Right lobe of liver (tissue), 6 donors: ENCODE measurements around the gene GCNT4. TPM values are rescaled to one million over a fixed set of nuclear protein-coding genes. Genes with fewer than 3 reads are reported as not detected.

Experiments used
- ATAC-seq, 4 donors: fragments of 200-7000 bp; cut with Tn5 transposase; one replicate each; pipeline ENCODE4 v1.9.1; 2020; ENCODE audit warnings: mild to moderate bottlenecking in 4 of 4, moderate library complexity in 4 of 4
- DNase-seq, 3 donors: peaks; one replicate each; pipeline ENCODE4 v3.0.0-alpha.2; 2020
- H3K27ac ChIP-seq, 3 donors: fragments of 200-600 bp; one replicate each; pipeline ENCODE4 v1.8.0; 2022
- H3K27me3 ChIP-seq, 2 donors: fragments of 200-600 bp; one replicate each; pipeline ENCODE4 v1.8.0; 2022
- H3K36me3 ChIP-seq, 4 donors: fragments of 200-600 bp; sonication (generic) in 1 of 4; one replicate each; pipeline versions ENCODE4 v1.5.1 to v1.8.0; 2017 to 2022; ENCODE audit warnings: control low read depth in 1 of 4
- H3K4me1 ChIP-seq, 4 donors: fragments of 200-600 bp; sonication (generic) in 1 of 4; one replicate each; pipeline versions ENCODE4 v1.5.1 to v1.8.0; 2017 to 2022; ENCODE audit warnings: control low read depth in 1 of 4
- H3K4me3 ChIP-seq, 3 donors: fragments of 200-600 bp; one replicate each; pipeline ENCODE4 v1.8.0; 2022
- H3K9me3 ChIP-seq, 4 donors: fragments of 200-600 bp; sonication (generic) in 1 of 4; one replicate each; pipeline versions ENCODE4 v1.5.1 to v1.8.0; 2017 to 2022; ENCODE audit warnings: control low read depth in 1 of 4
- POLR2A ChIP-seq: fragments of 450-650 bp; IDR thresholded peaks from one replicate; pipeline ENCODE4 v1.6.1; 2017; ENCODE audit warnings: antibody characterized with exemption, mild to moderate bottlenecking
- WGBS: methylation state at CpG from one replicate; pipeline ENCODE4 v1.1.6; 2018; ENCODE audit warnings: low coverage, low lambda C conversion rate; ENCODE audit not compliant: insufficient coverage; ENCODE audit errors: missing lambda C conversion rate; 5-methylcytosine and 5-hydroxymethylcytosine counted together
- intact Hi-C, 2 donors: fragments of 100-400 bp; cut with DNase I; formaldehyde crosslinking; loops; one replicate each; pipeline versions ENCODE4 v1.11.2 to v1.14.1; 2022
- total RNA-seq, 6 experiments: library from RNA; depleted of rRNA in 2 of 6; stranded (reverse); fragments of >200 nt in 2 of 6; fragmentation: NEBNext Ultra II Directional in 3 of 6; extraction: Animal tissue kit (Norgen Biotek cat#: 25700) in 3 of 6; gene quantifications; one replicate each; pipeline versions ENCODE4 v1.1.0 to v1.2.4, GENCODE V29; 2016 to 2023
- TF ChIP-seq, protein P1 (sequence below), 4 donors: fragments of 200-600 bp in 3 of 4; fragments of 450-650 bp in 1 of 4; IDR thresholded peaks; one replicate each; pipeline versions ENCODE4 v1.5.1 to v1.8.0; 2016 to 2022; ENCODE audit warnings: antibody characterized with exemption in 4 of 4, mild to moderate bottlenecking in 2 of 4
- donor health status: DM: no; HTN: yes; CAD: no.
- donor health status: DM: no; HTN: no; CAD: no.
- donor health status: DM: no; HTN: no; CAD: no.
- donor health status: DM: no; HTN: yes; CAD: no.
- donor health status: DM: no; HTN: yes; CAD: no.

The GCNT4 gene
- total RNA-seq, 6 experiments from 2014 or later, result 0.35 to 2.0 (median 0.96) TPM

DNA sequence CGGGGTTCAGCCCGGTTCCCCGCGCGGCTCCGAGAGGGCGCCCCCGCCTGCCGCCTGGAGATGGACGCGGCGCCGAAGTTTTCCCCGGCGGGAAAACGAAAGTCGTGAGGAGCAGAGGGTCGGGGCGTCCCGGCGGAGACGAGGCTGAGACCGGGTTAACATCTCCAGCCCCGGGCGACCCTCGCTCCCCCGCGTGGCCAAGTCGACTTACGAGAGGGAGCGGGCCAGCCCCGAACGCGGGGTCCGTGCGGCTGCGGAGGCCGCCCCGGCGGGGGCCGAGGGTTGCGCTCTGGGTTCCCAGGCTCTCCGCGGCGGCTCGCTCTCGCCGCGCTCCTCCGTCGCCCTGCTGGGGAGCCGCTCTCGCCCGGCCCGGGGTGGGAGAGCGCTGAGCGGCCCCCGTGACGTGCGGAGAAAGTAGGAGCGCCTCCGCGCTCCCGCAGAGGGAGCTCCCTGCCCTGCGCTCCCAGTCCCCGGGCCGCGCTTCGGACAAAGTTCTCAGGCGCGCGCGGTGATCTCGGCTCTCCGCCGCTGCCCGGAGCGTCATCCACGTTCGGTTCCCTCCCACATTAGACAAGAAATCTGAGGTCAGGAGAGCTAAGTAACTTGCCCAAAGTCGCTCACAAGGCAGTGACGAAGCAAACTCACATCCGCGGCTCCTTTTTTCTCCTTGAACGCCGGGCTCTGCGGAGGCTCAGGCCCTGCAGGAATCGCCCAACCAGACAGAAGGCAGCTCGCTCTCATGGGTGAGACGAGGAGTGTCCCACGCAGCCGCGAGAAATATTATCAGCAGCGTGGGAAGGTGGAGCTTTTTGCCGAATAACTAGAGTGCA is 1.2 kb upstream of the GCNT4 start:
- no peaks in the 10 kb centered on the region for H3K9me3 ChIP-seq
- intact Hi-C loops, result loop anchor here in 1 of 2 donors (10.0 kb wide), 1 partner anchor 119 kb away; no protein-coding TSS in a partner anchor
- peak overlapping the region; percentile 57 to 84 (median 74) for H3K4me3 ChIP-seq
- H3K27ac ChIP-seq, result peak overlapping the region; percentile 82 to 89 (median 82)
- TF ChIP-seq, protein P1, sequence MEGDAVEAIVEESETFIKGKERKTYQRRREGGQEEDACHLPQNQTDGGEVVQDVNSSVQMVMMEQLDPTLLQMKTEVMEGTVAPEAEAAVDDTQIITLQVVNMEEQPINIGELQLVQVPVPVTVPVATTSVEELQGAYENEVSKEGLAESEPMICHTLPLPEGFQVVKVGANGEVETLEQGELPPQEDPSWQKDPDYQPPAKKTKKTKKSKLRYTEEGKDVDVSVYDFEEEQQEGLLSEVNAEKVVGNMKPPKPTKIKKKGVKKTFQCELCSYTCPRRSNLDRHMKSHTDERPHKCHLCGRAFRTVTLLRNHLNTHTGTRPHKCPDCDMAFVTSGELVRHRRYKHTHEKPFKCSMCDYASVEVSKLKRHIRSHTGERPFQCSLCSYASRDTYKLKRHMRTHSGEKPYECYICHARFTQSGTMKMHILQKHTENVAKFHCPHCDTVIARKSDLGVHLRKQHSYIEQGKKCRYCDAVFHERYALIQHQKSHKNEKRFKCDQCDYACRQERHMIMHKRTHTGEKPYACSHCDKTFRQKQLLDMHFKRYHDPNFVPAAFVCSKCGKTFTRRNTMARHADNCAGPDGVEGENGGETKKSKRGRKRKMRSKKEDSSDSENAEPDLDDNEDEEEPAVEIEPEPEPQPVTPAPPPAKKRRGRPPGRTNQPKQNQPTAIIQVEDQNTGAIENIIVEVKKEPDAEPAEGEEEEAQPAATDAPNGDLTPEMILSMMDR (IDR thresholded peaks at IDR 0.05), result peak in 2 of 4 donors; percentile 28 to 29
- TF ChIP-seq POLR2A, result no peak
- ATAC-seq (peak; percentile 60 to 75 (median 74)), DNase-seq (peak; percentile 67 to 73 (median 70))
- H3K36me3 ChIP-seq, result no peaks in the 10 kb centered on the region
- 0% methylated on average over 19 of the region's 95 CpGs for WGBS
- peaks cover 0 to 18% (median 0%) of the 10 kb centered on the region in 4 donors for H3K4me1 ChIP-seq
- H3K27me3 ChIP-seq, result no peaks in the 10 kb centered on the region

DNA sequence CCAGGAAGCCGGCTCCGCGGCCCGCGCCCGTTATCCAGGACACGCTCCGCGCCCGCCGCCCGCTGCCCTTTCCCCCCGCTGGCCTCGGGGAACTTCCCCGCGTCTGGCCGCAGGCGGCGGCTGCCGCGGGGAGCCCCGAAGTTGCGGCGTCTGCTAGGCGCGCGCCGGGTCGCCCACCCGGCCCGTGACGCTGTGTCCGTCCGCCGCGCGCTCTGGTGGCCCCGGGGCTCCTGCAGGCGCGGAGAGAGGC is 621 bp upstream of the GCNT4 start:
- Histone ChIP-seq H3K27me3 (no peaks in the 10 kb centered on the region), H3K36me3 (no peaks in the 10 kb centered on the region), H3K4me1 (peaks cover 0 to 18% (median 0%) of the 10 kb centered on the region in 4 donors), H3K4me3 (peak overlapping the region; percentile 57 to 84 (median 74)), H3K27ac (peak overlapping the region; percentile 82 to 89 (median 82)), H3K9me3 (no peaks in the 10 kb centered on the region)
- no peak for ATAC-seq
- TF ChIP-seq POLR2A, result no peak
- TF ChIP-seq, protein P1 (IDR thresholded peaks at IDR 0.05), result no peak
- intact Hi-C loops, result loop anchor here in 1 of 2 donors (10.0 kb wide), 1 partner anchor 118 kb away; no protein-coding TSS in a partner anchor
- DNase-seq, result no peak
- WGBS, result no CpG with 5 or more reads among the region's 40 CpGs

DNA sequence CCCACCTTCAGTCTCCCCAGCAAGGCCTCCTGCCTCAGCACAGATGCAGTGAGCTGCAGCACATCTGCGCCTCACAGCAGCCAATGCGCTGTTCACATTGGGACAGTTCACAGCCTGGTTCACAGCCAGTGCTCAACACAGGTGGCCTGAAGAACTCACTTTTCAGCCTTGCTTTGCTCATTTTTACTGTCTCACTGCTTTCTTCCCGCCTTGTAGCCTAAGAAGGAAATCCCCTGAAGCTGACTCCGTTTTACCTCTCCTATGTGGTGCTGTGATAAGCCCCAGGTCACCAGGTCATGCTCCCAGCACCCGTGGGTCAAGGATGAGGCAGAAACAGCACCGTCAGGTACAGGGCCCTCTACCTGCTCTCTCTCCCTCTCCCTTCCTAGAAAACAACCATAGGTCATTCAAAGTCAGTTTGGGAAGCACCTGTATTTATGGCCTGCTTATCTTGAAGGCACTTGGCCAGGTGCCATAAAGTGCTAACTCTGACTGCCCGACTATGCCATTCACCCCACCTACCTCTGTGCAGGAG is 1.1 kb downstream of the GCNT4 start:
- DNase-seq (no peak), ATAC-seq (no peak)
- TF ChIP-seq POLR2A, result no peak
- TF ChIP-seq, protein P1 (IDR thresholded peaks at IDR 0.05), result no peak
- Histone ChIP-seq H3K27ac (no peak overlapping the region), H3K36me3 (no peaks in the 10 kb centered on the region), H3K4me3 (no peak overlapping the region), H3K27me3 (no peaks in the 10 kb centered on the region), H3K4me1 (peaks cover 0 to 18% (median 0%) of the 10 kb centered on the region in 4 donors), H3K9me3 (no peaks in the 10 kb centered on the region)
- intact Hi-C loops, result loop anchor here in 1 of 2 donors (10.0 kb wide), 1 partner anchor 116 kb away; no protein-coding TSS in a partner anchor
- 56% methylated on average over 7 of the region's 7 CpGs for WGBS

DNA sequence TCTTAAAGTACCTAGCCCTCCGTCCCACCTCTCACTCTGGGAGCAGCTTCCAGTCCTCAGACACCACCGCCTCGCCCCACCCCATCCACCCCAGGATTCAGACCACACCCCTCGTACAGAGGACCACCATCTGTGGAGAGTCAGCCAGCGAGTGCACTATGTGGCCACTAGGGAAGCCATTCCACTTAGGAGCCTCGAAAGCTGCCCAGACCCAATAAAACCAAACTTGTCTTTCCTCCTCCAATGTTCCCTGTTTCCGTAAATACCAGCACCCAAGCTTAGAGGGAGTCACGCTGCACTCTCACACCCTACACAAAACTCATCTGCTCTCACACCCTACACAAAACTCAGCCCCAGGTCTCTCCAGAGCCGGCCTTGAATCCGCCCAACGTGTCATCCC is 1.9 kb downstream of the GCNT4 start:
- ATAC-seq (no peak), DNase-seq (no peak)
- no peak overlapping the region for H3K4me3 ChIP-seq
- 88% methylated on average over 8 of the region's 11 CpGs for WGBS
- intact Hi-C loops, result loop anchor here in 1 of 2 donors (10.0 kb wide), 1 partner anchor 116 kb away; no protein-coding TSS in a partner anchor
- no peak overlapping the region for H3K27ac ChIP-seq
- peaks cover 0 to 18% (median 0%) of the 10 kb centered on the region in 4 donors for H3K4me1 ChIP-seq
- H3K27me3 ChIP-seq, result no peaks in the 10 kb centered on the region
- no peaks in the 10 kb centered on the region for H3K9me3 ChIP-seq
- no peaks in the 10 kb centered on the region for H3K36me3 ChIP-seq
- TF ChIP-seq POLR2A, result no peak
- TF ChIP-seq, protein P1 (IDR thresholded peaks at IDR 0.05), result no peak
